NT2/D1 (cell line): Measurements from ENCODE around the gene ERLIN1.

Experiments
- DNase-seq: peaks from one replicate; pipeline ENCODE4 v3.0.0-alpha.2; 2011; ENCODE audit warnings: low read depth, low spot score
- H3K27me3 ChIP-seq: 2 replicates; pipeline ENCODE4 v1.6.0; 2011; ENCODE audit warnings: mild to moderate bottlenecking; ENCODE audit not compliant: insufficient read length, insufficient read depth
- H3K36me3 ChIP-seq: 2 replicates; pipeline ENCODE4 v1.6.1; 2011; ENCODE audit warnings: mild to moderate bottlenecking, low read length, mixed read lengths; ENCODE audit not compliant: insufficient read depth, insufficient read length
- H3K4me1 ChIP-seq: 2 replicates; pipeline ENCODE4 v1.5.1; 2011; ENCODE audit not compliant: insufficient read depth, insufficient read length
- H3K4me3 ChIP-seq: 2 replicates; pipeline ENCODE4 v1.5.1; 2011; ENCODE audit warnings: low read depth; ENCODE audit not compliant: insufficient read length
- H3K9ac ChIP-seq: 2 replicates; pipeline ENCODE4 v1.6.0; 2011; ENCODE audit warnings: low read depth; ENCODE audit not compliant: insufficient read length
- H3K9me3 ChIP-seq: 2 replicates; pipeline ENCODE4 v1.5.1; 2011; ENCODE audit warnings: mild to moderate bottlenecking, low read length; ENCODE audit not compliant: insufficient read depth
- SUZ12 ChIP-seq: IDR thresholded peaks from 2 replicates; pipeline ENCODE4 v1.6.1; 2011; ENCODE audit not compliant: insufficient read length, insufficient read depth; ENCODE audit errors: extremely low read depth
- YY1 ChIP-seq: IDR thresholded peaks from 2 replicates; pipeline ENCODE4 v1.6.1; 2011; ENCODE audit not compliant: insufficient read length, insufficient read depth
- ZNF274 ChIP-seq: IDR thresholded peaks from 2 replicates; pipeline ENCODE4 v1.6.1; 2011; ENCODE audit warnings: mild to moderate bottlenecking, low read depth, low read length

The ERLIN1 gene

GRCh38 chr10:100183481-100183880, 2.3 kb downstream of the ERLIN1 start:
- no peak for DNase-seq
- no peak overlapping the region for H3K4me3 ChIP-seq

DNA sequence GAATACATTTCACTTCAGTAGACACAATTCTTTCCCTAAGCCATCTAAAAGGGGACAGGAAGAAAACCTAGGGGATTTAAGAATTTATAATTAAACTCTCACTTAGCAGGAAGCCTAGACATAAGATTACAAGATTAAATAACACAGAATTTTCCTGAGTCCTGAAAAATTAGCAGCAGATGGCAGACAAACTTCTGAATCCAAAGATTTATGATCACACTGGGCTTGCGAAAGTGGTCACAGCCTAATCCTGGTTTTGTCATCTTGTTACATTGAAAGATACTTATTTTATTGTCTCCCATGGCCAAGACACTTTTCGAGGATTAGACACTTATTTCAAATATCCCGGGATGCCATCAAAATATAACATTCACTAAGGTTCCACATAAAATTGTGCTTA, 2.9 kb downstream of the ERLIN1 start:
- no peaks in the 10 kb centered on the region for H3K9me3 ChIP-seq
- H3K9ac ChIP-seq = no peak overlapping the region
- no peak for DNase-seq
- H3K4me1 ChIP-seq = no peaks in the 10 kb centered on the region
- no peak for TF ChIP-seq YY1
- TF ChIP-seq ZNF274 = no peak
- no peak for TF ChIP-seq SUZ12
- H3K4me3 ChIP-seq = no peak overlapping the region
- peaks cover 24% of the 10 kb centered on the region for H3K36me3 ChIP-seq
- H3K27me3 ChIP-seq = no peaks in the 10 kb centered on the region

More at GRCh38 chr10:100183481-100183880, 2.3 kb downstream of the ERLIN1 start:
- Histone ChIP-seq H3K9me3 (no peaks in the 10 kb centered on the region), H3K4me1 (no peaks in the 10 kb centered on the region), H3K9ac (no peak overlapping the region), H3K36me3 (peaks cover 26% of the 10 kb centered on the region), H3K27me3 (no peaks in the 10 kb centered on the region)
- TF ChIP-seq ZNF274 (no peak), YY1 (no peak), SUZ12 (no peak)

DNA sequence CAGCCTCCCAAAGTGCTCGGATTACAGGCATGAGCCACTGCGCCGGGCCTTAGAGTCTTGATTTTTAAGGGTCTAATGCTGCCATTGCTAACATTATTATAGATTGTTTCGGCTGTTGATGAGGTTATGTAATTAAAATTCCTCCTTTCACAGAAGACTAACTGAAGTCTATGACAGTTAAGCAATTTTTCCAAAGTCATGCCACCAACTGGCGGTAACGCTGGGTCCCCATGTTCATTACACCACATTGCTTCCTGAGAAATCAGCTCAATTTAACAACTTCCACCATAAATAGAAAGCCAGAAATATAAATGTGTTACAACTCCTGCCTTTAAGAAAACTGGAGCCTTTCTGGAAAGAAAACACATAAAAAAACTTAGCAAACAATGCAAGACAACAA, 3.5 kb downstream of the ERLIN1 start:
- Histone ChIP-seq H3K9me3 (no peaks in the 10 kb centered on the region), H3K4me1 (no peaks in the 10 kb centered on the region), H3K27me3 (no peaks in the 10 kb centered on the region), H3K36me3 (peaks cover 19% of the 10 kb centered on the region), H3K4me3 (no peak overlapping the region), H3K9ac (no peak overlapping the region)
- DNase-seq = no peak
- no peak for TF ChIP-seq ZNF274
- no peak for TF ChIP-seq SUZ12
- TF ChIP-seq YY1 = no peak

GRCh38 chr10:100175875-100176274, 10.0 kb downstream of the ERLIN1 start:
- H3K36me3 ChIP-seq = peaks cover 28% of the 10 kb centered on the region
- H3K9me3 ChIP-seq = no peaks in the 10 kb centered on the region; the same call in 1 of the 2 replicates
- DNase-seq = no peak
- H3K4me1 ChIP-seq = no peaks in the 10 kb centered on the region
- H3K9ac ChIP-seq = no peak overlapping the region
- TF ChIP-seq YY1 = no peak
- TF ChIP-seq ZNF274 = no peak
- TF ChIP-seq SUZ12 = no peak
- no peak overlapping the region for H3K4me3 ChIP-seq
- no peaks in the 10 kb centered on the region for H3K27me3 ChIP-seq

DNA sequence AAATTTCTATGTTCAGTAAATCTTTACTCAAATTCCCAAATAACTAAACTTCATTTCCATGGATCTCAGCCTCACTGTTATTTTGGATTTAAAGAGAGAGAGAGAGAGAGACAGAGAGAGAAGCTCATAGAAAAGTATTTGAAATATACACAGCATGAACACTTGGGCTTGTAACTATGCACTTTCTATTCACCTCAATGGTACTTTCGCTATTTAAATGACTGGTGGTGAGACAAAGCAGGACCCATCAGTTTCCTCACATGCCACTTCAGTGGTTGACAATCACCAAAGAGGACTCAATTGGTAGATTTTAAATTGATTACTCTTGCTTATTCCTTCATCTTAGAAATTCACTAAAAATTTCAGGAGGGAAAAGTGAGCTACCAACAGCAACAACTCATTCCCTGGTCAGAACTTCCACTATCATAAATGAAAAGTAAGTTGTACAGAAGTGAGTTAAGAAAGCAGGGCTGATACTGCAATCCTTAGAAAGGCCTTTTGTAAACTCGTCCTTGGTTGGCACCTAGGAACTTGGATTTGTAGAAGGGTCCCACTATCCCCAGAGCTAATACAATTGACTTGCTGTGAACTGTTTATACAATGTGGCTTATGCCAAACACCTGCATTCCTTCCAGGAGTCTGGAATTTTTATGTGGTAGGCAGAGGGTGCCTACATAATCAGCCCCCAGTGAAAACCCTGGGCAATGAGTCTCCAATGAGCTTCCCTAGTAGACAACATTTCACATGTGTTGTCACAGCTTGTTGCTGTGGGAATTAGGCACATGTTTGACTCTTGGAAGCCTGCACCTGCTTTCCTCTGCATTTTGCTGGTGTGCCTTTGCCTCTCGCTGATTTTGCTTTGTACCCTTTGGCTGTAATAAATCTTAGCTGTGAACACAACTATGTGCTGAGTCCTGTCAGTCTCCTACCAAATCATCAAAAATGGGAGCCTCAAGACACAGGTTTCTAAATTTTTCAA, 10.8 kb downstream of the ERLIN1 start:
- Histone ChIP-seq H3K4me3 (no peak overlapping the region), H3K4me1 (no peaks in the 10 kb centered on the region), H3K36me3 (peaks cover 31% of the 10 kb centered on the region), H3K9ac (no peak overlapping the region), H3K27me3 (no peaks in the 10 kb centered on the region), H3K9me3 (no peaks in the 10 kb centered on the region; the same call in 1 of the 2 replicates)
- TF ChIP-seq YY1 = no peak
- no peak for TF ChIP-seq ZNF274
- no peak for TF ChIP-seq SUZ12
- DNase-seq = no peak

- no peak for DNase-seq
- Histone ChIP-seq H3K4me1 (no peaks in the 10 kb centered on the region), H3K9ac (no peak overlapping the region), H3K27me3 (no peaks in the 10 kb centered on the region), H3K9me3 (no peaks in the 10 kb centered on the region; the same call in 1 of the 2 replicates), H3K4me3 (no peak overlapping the region), H3K36me3 (peaks cover 27% of the 10 kb centered on the region)
- TF ChIP-seq ZNF274 = no peak
- TF ChIP-seq YY1 = no peak
- TF ChIP-seq SUZ12 = no peak
These were observed 12.8 kb downstream of the ERLIN1 start for GRCh38 chr10:100173035-100173434.

DNA sequence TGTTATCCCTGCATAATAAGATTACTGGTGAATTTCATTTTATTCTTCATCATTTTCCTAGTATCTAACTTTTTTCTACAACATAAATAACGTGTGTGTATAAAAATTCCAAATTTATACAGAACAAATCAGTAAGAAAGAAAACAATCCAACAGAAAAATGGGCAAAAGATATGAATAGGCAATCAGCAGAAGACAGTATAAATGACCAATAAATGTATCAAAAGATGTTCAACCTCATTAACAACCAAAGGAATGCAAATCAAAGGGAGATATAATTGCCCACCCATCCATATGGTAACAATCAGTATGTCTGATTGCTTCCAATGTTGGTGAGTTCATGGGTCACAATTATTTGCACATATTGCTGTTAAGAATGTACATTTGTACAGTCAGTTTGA, 13.5 kb downstream of the ERLIN1 start:
- H3K4me3 ChIP-seq = no peak overlapping the region
- H3K9me3 ChIP-seq = no peaks in the 10 kb centered on the region; the same call in 1 of the 2 replicates
- no peak overlapping the region for H3K9ac ChIP-seq
- no peaks in the 10 kb centered on the region for H3K4me1 ChIP-seq
- H3K27me3 ChIP-seq = no peaks in the 10 kb centered on the region
- peaks cover 27% of the 10 kb centered on the region for H3K36me3 ChIP-seq
- no peak for TF ChIP-seq SUZ12
- TF ChIP-seq YY1 = no peak
- TF ChIP-seq ZNF274 = no peak
- no peak for DNase-seq
